Hippocampal formation (tissue), 2 donors: ENCODE results near the gene MAGEC3.
"Not testable (repeated sequence)": the region's sequence is repeated elsewhere in the genome, so short reads cannot be mapped to it uniquely, and the experiment has no call there.

Experiments used
- DNase-seq, 2 donors: peaks; one replicate each; lab custom pipeline; 2025; lab: John Stamatoyannopoulos, UW

MAGEC3 gene

DNA sequence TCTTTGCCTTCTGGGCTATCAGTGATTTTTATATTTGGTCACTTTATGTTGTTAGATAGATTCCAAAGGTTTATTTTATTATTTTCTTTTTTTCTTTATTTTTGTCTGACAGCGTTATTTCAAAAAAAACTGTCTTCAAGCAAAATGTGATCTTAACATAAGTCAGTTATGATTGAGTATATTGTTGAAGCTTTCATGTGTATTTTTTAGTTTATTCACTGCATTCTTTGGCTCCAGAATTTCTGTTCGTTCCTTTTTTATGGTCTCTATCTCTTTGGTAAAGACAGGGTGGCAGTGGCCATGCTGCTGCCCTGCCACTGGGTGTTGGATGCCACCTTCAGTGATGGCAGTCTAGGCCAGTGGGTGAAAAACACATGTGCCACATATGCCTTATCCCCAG lies at the start of gene MAGEC3:
MAGEC3 (plus strand) TSS at position 301 of the 400 bp plus-strand sequence; CDS start at position 301, 0 bp downstream.
- no peak for DNase-seq

- no peak for DNase-seq
These were observed 46.3 kb upstream of the MAGEC3 start for GRCh38 chrX:141791856-141792255.

GRCh38 chrX:141811438-141811837 lies 26.7 kb upstream of the MAGEC3 start:
- no peak for DNase-seq

- no peak for DNase-seq
These were observed 23.8 kb upstream of the MAGEC3 start for GRCh38 chrX:141814213-141814857.

GRCh38 chrX:141815904-141816303 lies 22.2 kb upstream of the MAGEC3 start:
- DNase-seq, result no peak

DNA sequence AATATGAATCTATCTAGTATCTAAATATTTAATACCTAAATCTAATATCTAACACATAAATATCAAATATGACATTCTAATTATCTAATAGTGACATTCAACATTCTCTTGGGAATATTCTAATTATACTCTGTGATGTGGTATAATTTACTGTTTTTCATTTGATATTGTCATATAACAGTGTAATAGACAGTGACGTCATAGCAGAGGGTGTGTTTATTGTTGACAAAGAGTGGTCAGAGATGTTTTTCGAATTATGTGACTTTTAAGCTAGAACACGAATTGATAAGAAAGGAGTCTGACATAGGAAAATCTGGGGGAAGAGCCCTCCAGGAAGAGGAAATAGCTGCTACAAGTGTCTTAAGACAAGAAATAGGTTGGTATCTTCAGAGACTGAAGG lies 5.9 kb upstream of the MAGEC3 start:
- DNase-seq, result no peak

GRCh38 chrX:141839856-141840255 lies 1.7 kb downstream of the MAGEC3 start:
- DNase-seq, result no peak

- no peak for DNase-seq
These were observed 19.4 kb downstream of the MAGEC3 start for GRCh38 chrX:141857479-141857878.

- no peak for DNase-seq
These were observed 41.5 kb downstream of the MAGEC3 start for GRCh38 chrX:141879616-141880015.

GRCh38 chrX:141888811-141889210 lies 50.7 kb downstream of the MAGEC3 start:
- not testable (repeated sequence) for DNase-seq

DNA sequence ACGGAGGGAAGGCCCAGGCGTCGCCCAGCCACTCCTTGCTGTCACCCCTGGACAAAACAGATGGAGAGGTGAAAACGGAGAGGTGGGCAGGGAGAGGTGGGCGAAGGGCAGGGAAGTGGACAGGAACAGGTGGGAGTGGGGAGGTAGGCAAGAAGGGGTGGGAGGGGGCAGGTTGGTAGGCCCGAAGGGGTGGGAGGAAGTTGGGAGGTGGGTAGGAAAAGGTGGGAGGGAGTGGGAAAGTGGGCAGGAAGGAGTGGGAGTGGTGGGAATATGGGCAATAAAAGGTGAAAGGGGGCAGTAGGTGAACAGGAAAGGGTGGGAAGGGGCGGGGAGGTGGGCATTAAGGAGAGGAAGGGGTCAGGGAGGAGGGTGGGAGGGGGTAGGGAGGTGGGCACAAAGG lies 56.6 kb downstream of the MAGEC3 start:
- no peak for DNase-seq

DNA sequence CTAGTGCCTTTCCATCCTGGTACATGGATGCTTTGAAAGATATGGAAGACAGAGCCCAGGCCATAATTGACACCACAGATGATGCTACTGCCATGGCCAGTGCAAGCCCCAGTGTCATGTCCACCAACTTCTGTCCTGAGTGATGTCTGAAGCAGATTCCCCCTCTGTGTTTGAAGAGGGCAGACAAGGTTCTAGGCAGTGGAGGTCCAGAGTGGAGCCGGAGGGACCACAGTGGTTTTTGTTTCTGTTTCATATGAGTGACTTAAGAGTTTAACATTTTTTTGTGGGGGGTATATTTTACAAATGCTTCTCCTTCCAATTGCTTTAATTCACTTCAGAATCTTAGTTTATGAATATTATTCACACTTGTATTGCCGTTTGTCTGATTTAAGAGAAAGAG lies 59.6 kb downstream of the MAGEC3 start:
- no peak for DNase-seq

DNA sequence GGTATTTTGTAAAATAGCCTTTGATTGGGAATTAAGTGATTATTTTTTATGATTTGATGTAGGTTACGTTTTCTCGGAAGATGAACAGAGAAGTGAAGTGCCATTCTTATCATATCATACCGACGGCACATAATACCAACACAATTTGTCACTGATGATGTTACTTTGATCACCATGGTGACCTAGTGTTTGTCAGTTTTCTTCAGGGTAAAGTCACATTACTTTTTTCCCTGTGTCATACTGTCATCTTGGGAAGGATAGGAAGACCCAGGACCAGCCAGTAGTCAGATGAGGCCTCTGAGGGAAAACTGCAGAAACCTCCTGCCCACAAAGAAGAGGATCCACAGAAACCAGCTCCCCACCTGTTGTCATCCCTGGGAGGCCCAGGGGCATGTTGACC lies 64.2 kb downstream of the MAGEC3 start:
- DNase-seq, result no peak

- DNase-seq, result no peak
These were observed 65.5 kb downstream of the MAGEC3 start, which contains the start of gene MAGEC1 for GRCh38 chrX:141903400-141904155. MAGEC1 (plus strand) TSS chrX:141903894; CDS start chrX:141905073, 1,179 bp downstream.

DNA sequence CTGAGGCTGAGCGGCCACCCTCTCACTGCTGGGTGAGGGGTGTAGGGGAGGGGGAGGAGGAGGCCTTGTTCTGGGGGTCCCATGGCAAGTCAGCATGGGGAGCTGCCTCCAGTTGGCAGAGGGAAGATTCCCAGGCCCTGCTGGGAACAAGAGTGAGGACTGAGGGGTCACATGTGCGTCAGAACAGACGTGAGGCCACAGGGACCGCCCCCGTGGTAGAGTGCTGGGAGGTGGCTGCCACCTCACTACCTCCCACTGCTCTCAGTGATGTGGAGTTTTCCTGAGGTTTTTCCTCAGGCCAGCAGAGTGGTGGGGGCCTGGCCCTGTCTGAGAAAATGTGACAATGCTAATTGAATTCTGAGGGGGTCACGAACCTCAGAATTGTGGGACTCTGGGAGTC lies 66.1 kb downstream of the MAGEC3 start:
- no peak for DNase-seq

DNA sequence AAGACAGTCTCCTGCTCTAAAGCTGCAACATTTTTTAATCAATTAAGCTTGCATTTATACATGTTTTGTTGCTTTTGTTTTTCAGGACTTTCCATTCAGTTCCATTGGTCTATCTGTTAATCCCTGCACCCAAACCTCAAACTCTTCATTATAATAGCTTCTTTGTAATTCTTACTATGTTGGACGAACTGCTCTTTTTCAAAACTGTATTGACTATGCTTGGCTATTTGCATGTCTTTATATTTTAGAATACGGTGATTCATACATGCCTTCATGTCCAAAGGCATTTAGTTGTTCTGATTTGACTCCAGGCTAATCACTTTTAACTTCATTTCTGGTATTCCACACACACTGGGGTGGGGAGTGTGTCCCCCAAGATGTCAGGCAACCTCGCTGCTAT lies 79.7 kb downstream of the MAGEC3 start:
- no peak for DNase-seq

GRCh38 chrX:141924293-141924692 lies 86.2 kb downstream of the MAGEC3 start:
- no peak for DNase-seq

GRCh38 chrX:141928432-141928831 lies 90.3 kb downstream of the MAGEC3 start:
- no peak for DNase-seq

DNA sequence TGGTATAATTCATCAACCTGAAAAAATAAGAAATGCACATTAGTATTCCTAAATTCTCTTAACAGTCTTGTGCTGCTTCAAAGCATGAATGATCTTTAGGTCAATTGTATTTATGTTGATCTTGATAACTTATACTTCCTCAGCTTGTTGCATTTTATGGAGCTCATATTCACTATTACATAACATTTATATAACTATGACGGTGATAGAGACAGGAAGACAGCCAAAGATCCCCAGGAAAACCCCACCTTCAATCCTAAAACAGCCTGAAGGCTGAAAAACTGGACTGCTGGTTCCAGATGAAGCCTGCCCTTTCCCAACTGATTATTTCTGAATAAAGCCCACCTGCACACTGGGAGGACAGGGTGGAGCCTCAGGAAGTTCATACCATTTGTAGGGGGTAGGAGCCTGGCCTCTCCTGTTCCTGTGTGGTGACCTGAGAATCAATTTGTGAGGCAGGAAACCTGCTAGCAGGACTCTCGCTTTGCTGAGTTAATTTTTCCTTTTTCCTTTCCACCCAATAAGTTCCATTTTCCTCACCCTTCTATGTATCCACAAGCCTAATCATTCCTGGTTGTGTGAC lies 96.0 kb downstream of the MAGEC3 start:
- no peak for DNase-seq

- DNase-seq, result no peak
These were observed 97.5 kb downstream of the MAGEC3 start for GRCh38 chrX:141935645-141936044.

DNA sequence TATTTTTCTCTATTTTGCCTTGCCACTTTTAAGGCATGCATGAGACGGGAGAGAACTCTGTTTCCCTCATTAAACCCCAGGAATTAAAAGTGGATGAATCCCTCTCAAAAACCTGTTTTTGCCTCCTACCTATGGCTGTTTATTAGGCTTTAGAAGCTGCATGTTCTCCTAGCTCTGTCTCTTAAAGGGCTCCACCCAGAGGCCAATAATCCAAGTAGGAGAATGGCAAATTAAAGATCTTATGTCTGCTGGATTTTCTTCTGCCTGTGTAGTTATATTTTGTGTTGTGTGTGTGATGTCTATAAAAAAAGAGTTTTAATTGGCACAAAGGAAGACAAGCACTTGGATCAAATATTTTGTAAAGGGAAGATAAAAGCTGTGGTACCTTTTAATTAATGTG lies 98.0 kb downstream of the MAGEC3 start:
- no peak for DNase-seq

DNA sequence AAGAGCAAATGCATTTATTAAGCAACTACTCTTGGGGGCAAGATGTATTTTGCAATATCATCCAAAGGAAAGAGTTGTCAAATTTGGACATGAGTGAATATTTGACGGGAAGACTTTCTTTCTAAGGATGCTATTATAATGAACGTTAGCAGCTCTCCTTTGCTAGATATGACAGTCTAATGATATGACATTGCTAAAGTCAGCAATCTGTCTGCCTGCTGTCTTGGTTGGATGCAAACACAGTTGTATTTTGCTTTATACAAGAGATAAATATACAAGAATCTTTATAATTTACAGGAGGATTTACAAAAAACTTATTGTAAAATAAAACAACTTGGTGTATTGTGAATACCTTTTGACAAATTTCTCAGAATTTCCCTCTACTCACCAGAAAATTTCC lies 103.1 kb downstream of the MAGEC3 start:
- no peak for DNase-seq

GRCh38 chrX:141945426-141945825 lies 107.3 kb downstream of the MAGEC3 start:
- DNase-seq, result no peak
